GM12874 (cell line): ENCODE results near the gene LSP1.

ENCODE experiments used
- CTCF ChIP-seq: IDR thresholded peaks from 2 replicates; pipeline ENCODE4 v1.5.1; 2011; ENCODE audit warnings: low read depth, mild to moderate bottlenecking, control low read depth, low read length, moderate library complexity; ENCODE audit not compliant: insufficient read depth

LSP1 gene, protein sequence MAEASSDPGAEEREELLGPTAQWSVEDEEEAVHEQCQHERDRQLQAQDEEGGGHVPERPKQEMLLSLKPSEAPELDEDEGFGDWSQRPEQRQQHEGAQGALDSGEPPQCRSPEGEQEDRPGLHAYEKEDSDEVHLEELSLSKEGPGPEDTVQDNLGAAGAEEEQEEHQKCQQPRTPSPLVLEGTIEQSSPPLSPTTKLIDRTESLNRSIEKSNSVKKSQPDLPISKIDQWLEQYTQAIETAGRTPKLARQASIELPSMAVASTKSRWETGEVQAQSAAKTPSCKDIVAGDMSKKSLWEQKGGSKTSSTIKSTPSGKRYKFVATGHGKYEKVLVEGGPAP

DNA sequence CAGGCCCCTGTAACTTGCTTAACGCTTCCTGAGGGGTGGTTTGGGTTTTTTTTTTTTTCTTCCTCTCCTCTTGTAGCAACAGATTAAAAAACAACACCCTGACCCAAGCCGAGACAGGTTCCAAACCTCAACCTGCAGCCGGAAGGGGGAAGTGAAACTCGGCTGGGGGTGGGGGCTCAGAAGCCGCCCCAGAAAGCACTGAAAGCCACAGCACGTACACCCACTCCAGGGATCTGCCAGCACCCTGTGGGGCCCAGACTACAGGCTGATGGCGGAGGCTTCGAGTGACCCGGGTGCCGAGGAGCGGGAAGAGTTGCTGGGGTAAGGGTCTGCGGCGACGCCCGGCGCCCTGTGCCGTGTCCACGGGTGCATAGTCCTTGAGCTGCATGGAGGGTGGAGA lies at the start of gene LSP1:
Gene LSP1 (plus strand): TSS at position 208 of the 400 bp plus-strand sequence. CDS start 61 bp downstream, at position 269.
- TF ChIP-seq CTCF, result no peak

GRCh38 chr11:1803246-1803645 lies 49.6 kb upstream of the LSP1 start:
- no peak for TF ChIP-seq CTCF

- TF ChIP-seq CTCF, result no peak
Observed at GRCh38 chr11:1805525-1805924, 47.4 kb upstream of the LSP1 start.

DNA sequence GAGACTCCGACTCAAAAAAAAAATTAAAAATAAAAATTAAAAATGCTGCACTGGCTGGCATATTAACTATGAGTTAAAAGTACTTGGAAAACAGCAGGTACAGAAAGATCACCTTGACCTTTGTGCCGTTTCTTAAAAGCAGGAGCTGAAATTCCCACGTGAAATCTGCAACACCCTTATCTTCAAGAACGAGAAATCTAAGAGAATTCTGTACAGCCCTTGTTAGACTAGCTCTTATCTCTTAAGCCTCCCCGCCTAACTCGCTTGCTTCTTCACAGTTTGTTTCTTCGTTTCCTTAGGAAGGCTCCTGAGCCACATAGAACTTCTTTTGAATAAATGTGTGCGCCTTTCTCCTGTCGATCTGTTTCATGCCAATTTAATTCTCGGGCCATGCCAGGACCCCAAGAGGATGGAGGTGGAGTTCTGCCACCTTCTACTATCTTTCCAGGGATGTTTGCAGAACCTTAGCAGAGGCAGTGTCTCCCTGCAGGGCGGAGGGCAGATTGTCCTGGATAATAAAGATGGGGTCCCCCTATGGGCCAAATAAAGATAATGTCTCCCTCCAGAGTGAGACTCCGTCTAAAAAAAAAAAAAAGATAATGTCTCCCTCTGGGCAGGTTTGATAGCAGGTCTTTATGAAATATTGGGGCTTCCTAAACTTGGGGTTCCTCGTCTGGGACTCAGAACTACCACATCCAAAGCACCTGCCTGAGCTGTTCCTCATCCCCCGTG lies 45.5 kb upstream of the LSP1 start:
- TF ChIP-seq CTCF, result no peak

DNA sequence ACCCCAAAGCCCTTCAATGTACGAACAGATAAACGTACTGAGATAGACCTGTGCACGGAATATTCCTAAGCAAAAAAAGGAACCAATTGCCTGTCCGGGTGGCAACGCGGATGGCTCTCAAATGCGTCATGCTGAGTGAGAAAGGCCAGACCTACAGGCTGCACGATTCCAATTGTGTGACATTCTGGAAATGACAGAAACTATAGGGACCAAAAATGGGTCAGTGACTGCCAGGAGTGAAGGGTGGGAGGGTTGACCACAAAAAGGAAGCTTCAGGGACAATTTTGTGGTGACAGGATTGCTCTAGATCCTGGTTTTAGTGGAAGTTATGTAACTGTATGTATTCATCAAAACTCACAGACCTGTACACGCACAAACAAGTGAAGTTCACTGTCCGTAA lies 42.1 kb upstream of the LSP1 start:
- TF ChIP-seq CTCF, result no peak

GRCh38 chr11:1812274-1812673 lies 40.6 kb upstream of the LSP1 start:
- no peak for TF ChIP-seq CTCF

GRCh38 chr11:1812801-1813200 lies 40.1 kb upstream of the LSP1 start:
- no peak for TF ChIP-seq CTCF
